K562 (cell line): Measurements from ENCODE around the gene ANAPC16. TPM values are rescaled to one million over a fixed set of nuclear protein-coding genes. Genes with fewer than 3 reads are reported as not detected.
A peak's percentile ranks its signal among the peaks of the same experiment; 100 is the strongest.

ENCODE experiments used
- ARNT ChIP-seq, 2 experiments: fragments of 450-650 bp; IDR thresholded peaks; 2 replicates each; pipeline ENCODE4 v1.6.1; 2016; ENCODE audit warnings: mild to moderate bottlenecking in 1 of 2
- CREM ChIP-seq: IDR thresholded peaks from 2 replicates; pipeline ENCODE4 v1.6.1; 2014; ENCODE audit warnings: antibody characterized with exemption, low read depth
- DPF2 ChIP-seq: fragments of 450-650 bp; IDR thresholded peaks from 2 replicates; pipeline ENCODE4 v1.6.1; 2016
- ELF2 ChIP-seq: fragments of 250-450 bp; sonication (Bioruptor Pico); IDR thresholded peaks from 2 replicates; pipeline ENCODE4 v1.5.0; 2021; ENCODE audit warnings: mild to moderate bottlenecking
- ETS2 ChIP-seq: IDR thresholded peaks from 2 replicates; pipeline ENCODE4 v1.6.1; 2016; ENCODE audit warnings: borderline replicate concordance, missing genetic modification characterization, mild to moderate bottlenecking, moderate library complexity, missing compliant biosample characterization; ENCODE audit not compliant: poor library complexity, severe bottlenecking
- GABPB1 ChIP-seq: sonication (generic); formaldehyde crosslinking; IDR thresholded peaks from 2 replicates; pipeline ENCODE4 v1.8.0; 2022; ENCODE audit warnings: mild to moderate bottlenecking, missing genetic modification reagents
- HIVEP1 ChIP-seq: fragments of 250-450 bp; sonication (Bioruptor Pico); IDR thresholded peaks from 2 replicates; pipeline ENCODE4 v1.4.0; 2020; ENCODE audit warnings: mild to moderate bottlenecking
- MAZ ChIP-seq, 2 experiments: fragments of 450-650 bp in 1 of 2; sonication (generic) in 1 of 2; formaldehyde crosslinking; IDR thresholded peaks in 1 of 2; conservative IDR thresholded peaks in 1 of 2; 2 replicates each; pipeline versions ENCODE4 v1.4.0 to v1.5.0; 2020; ENCODE audit warnings: mild to moderate bottlenecking in 1 of 2, missing genetic modification reagents in 1 of 2
- MTA3 ChIP-seq: fragments of 450-650 bp; formaldehyde crosslinking; IDR thresholded peaks from 2 replicates; pipeline ENCODE4 v1.6.1; 2017; ENCODE audit warnings: mild to moderate bottlenecking, borderline replicate concordance
- NR2C2 ChIP-seq, 2 experiments: fragments of 200-800 bp in 1 of 2; sonication (Bioruptor generic) in 1 of 2; sonication (generic) in 1 of 2; formaldehyde crosslinking in 1 of 2; IDR thresholded peaks; 2 replicates each; pipeline versions ENCODE4 v1.6.1 to v1.8.0; 2016 to 2022; ENCODE audit warnings: mild to moderate bottlenecking in 1 of 2, missing compliant biosample characterization in 1 of 2, missing genetic modification characterization in 1 of 2, missing genetic modification reagents in 1 of 2
- PHB ChIP-seq: fragments of 250-450 bp; sonication (Bioruptor Pico); IDR thresholded peaks from 2 replicates; pipeline ENCODE4 v1.5.0; 2021
- PHF21A ChIP-seq: fragments of 450-650 bp; IDR thresholded peaks from 2 replicates; pipeline ENCODE4 v1.6.1; 2017; ENCODE audit warnings: low read depth, borderline replicate concordance
- PRDM10 ChIP-seq: fragments of 450-650 bp; IDR thresholded peaks from 2 replicates; pipeline ENCODE4 v1.6.1; 2018; ENCODE audit not compliant: partially characterized antibody
- SMC3 ChIP-seq: conservative IDR thresholded peaks from 2 replicates; pipeline ENCODE4 v1.6.1; 2011; ENCODE audit warnings: low read depth, low read length, improper control_type of control experiment; ENCODE audit not compliant: insufficient read depth
- SRSF3 ChIP-seq: fragments of 200-400 bp; formaldehyde crosslinking; IDR thresholded peaks from 2 replicates; pipeline ENCODE4 v1.6.1; 2016; ENCODE audit warnings: mild to moderate bottlenecking, low read length, moderate library complexity; ENCODE audit not compliant: insufficient read depth
- SRSF9 ChIP-seq: fragments of 200-400 bp; formaldehyde crosslinking; IDR thresholded peaks from 2 replicates; pipeline ENCODE4 v1.6.1; 2017; ENCODE audit warnings: low read depth, low read length, borderline replicate concordance
- TAL1 ChIP-seq: fragments of 450-650 bp; IDR thresholded peaks from 2 replicates; pipeline ENCODE4 v1.6.1; 2016; ENCODE audit warnings: mild to moderate bottlenecking
- TEAD4 ChIP-seq, 2 experiments: sonication (generic) in 1 of 2; formaldehyde crosslinking in 1 of 2; IDR thresholded peaks; 2 replicates each; pipeline versions ENCODE4 v1.6.1 to v1.8.0; 2012 to 2022; ENCODE audit warnings: borderline replicate concordance in 1 of 2, inconsistent platforms in 1 of 2, low read length in 1 of 2, mild to moderate bottlenecking in 1 of 2, missing genetic modification reagents in 1 of 2
- ZFP36 ChIP-seq: fragments of 150-350 bp; IDR thresholded peaks from 2 replicates; pipeline ENCODE4 v1.6.1; 2018; ENCODE audit warnings: low read length, low read depth; ENCODE audit not compliant: partially characterized antibody
- ZFPM2 ChIP-seq: fragments of 250-450 bp; sonication (Bioruptor Pico); IDR thresholded peaks from 2 replicates; pipeline ENCODE4 v1.5.1; 2022; ENCODE audit warnings: mild to moderate bottlenecking
- ZNF239 ChIP-seq: fragments of 250-450 bp; sonication (Bioruptor Pico); IDR thresholded peaks from 2 replicates; pipeline ENCODE4 v1.4.0; 2020; ENCODE audit warnings: mild to moderate bottlenecking
- ZNF395 ChIP-seq: fragments of 200-800 bp; sonication (Bioruptor generic); IDR thresholded peaks from 2 replicates; pipeline ENCODE4 v1.6.1; 2017; ENCODE audit warnings: missing genetic modification characterization, missing compliant biosample characterization
- ZNF668 ChIP-seq: fragments of 250-450 bp; sonication (Bioruptor Pico); IDR thresholded peaks from 2 replicates; pipeline ENCODE4 v1.8.0; 2022; ENCODE audit warnings: mild to moderate bottlenecking, inconsistent platforms
- polyA plus RNA-seq, 8 experiments: library from polyadenylated mRNA; depleted of rRNA in 4 of 8; stranded (reverse) in 5 of 8; unstranded in 3 of 8; fragments of >200 nt; fragmentation: Nextera tagmentation in 2 of 8; fragmentation: Illumina TruSeq in 1 of 8; extraction: Ambion mirVana in 2 of 8; extraction: Trizol in 1 of 8; gene quantifications; 2 replicates each; pipeline versions ENCODE4 v1.2.1 to v1.2.3, GENCODE V29; 2011 to 2014; ENCODE audit warnings: inconsistent platforms in 1 of 8, missing spikeins in 1 of 8
- total RNA-seq, 7 experiments: library from RNA; depleted of rRNA in 6 of 7; stranded (reverse); fragments of >200 nt in 6 of 7; fragmentation: Illumina TruSeq in 2 of 7; extraction: Trizol in 2 of 7; gene quantifications; 2 replicates each; pipeline versions ENCODE4 v1.2.1 to v1.2.3, GENCODE V29; 2011 to 2021; ENCODE audit warnings: low replicate concordance in 1 of 7

Gene ANAPC16
- total and polyA plus RNA-seq, 9 of the 15 experiments (the other 6 are each of a cell fraction or from before 2014, with no cell fraction given) = 42.6 to 208 (median 108) TPM

GRCh38 chr10:72254813-72255568, 39.2 kb downstream of the ANAPC16 start (continued):
- no peak for TF ChIP-seq SRSF3
- TF ChIP-seq TAL1 = peak; percentile 36
- TF ChIP-seq ZNF668 = no peak
- 0 out of 2 replicates have a peak, but pooled peaks have one; percentile 3 for TF ChIP-seq HIVEP1 (CRISPR knock-in tag)
- no peak for TF ChIP-seq ZFPM2 (CRISPR knock-in tag)
- 0 out of 2 replicates have a peak, but pooled peaks have one; percentile 29 for TF ChIP-seq ZNF239
- peak; percentile 7 for TF ChIP-seq ZFP36
- TF ChIP-seq SMC3 = 0 out of 2 replicates have a peak, but pooled peaks have one; percentile 10
- peak in 1 of 2 experiments; percentile 61; a peak in 1 of 4 replicates for TF ChIP-seq ARNT (IDR thresholded peaks at IDR 0.05)
- TF ChIP-seq CREM = peak; percentile 19; the same call in 1 of the 2 replicates
- TF ChIP-seq PHB (CRISPR knock-in tag) = 0 out of 2 replicates have a peak, but pooled peaks have one; percentile 54
- TF ChIP-seq ETS2 (tag) = no peak
- TF ChIP-seq PRDM10 = peak; percentile 70
- no peak for TF ChIP-seq PHF21A
- peak; percentile 84 to 90; a peak in 3 of 4 replicates for TF ChIP-seq MAZ (CRISPR knock-in tag; conservative IDR thresholded peaks at IDR 0.05 in 1 of 2, IDR thresholded peaks at IDR 0.05 in 1 of 2)
- TF ChIP-seq GABPB1 (CRISPR knock-in tag) = no peak; the same call in 1 of the 2 replicates
- TF ChIP-seq MTA3 = peak; percentile 88; the same call in 1 of the 2 replicates
- peak; percentile 72 for TF ChIP-seq NR2C2 (CRISPR knock-in tag; IDR thresholded peaks at IDR 0.05)
- TF ChIP-seq NR2C2 (tag; IDR thresholded peaks at IDR 0.05) = peak; percentile 76
- no peak for TF ChIP-seq SRSF9
- peak; percentile 66; the same call in 1 of the 2 replicates for TF ChIP-seq ZNF395 (CRISPR knock-in tag)
- peak; percentile 69 for TF ChIP-seq ELF2 (CRISPR knock-in tag)
- TF ChIP-seq DPF2 = peak; percentile 75
- TF ChIP-seq TEAD4 (IDR thresholded peaks at IDR 0.05; ENCODE audit: low read length) = no peak
- TF ChIP-seq TEAD4 (CRISPR knock-in tag; IDR thresholded peaks at IDR 0.05; ENCODE audit: borderline replicate concordance) = peak; percentile 37; the same call in 1 of the 2 replicates
